ENCODE measurements around the gene FAT4. TPM values are rescaled to one million over a fixed set of nuclear protein-coding genes. Genes with fewer than 3 reads are reported as not detected.

The FAT4 gene
- total RNA-seq, 1 experiment from 2014 or later: 0.71 TPM

- no peak overlapping the region for H2AFZ ChIP-seq (ENCODE audit: low read depth, low read length, poor library complexity, severe bottlenecking)
- intact Hi-C loops (cut with micrococcal nuclease): no loop called here
- no peaks in the 10 kb centered on the region for H3K9me2 ChIP-seq (ENCODE audit: insufficient read depth)
- RAD21 ChIA-PET (ENCODE audit: low non-redundant PET in 1 of 2, low total read pairs in 2 of 2, uncharacterized antibody in 2 of 2, unreplicated experiment in 2 of 2): no interaction called here
- DNase-seq (ENCODE audit: low read depth, low spot score) (no peak), ATAC-seq (no peak)
- H3K4me2 ChIP-seq (ENCODE audit: low read length): no peak overlapping the region
- POLR2A ChIA-PET: no interaction called here
- H3K4me3 ChIP-seq (replicated peaks in 1 of 2; ENCODE audit: low read depth in 1 of 2, low read length in 2 of 2): no peak overlapping the region
- H3K36me3 ChIP-seq (ENCODE audit: control insufficient read depth in 1 of 2, insufficient read depth in 2 of 2, low read length in 2 of 2): no peaks in the 10 kb centered on the region
- BruUV-seq (replicated peaks): no TSS peak
- no peaks in the 10 kb centered on the region for H3K27me3 ChIP-seq (ENCODE audit: insufficient read depth, low read length)
- no peaks in the 10 kb centered on the region for H3K79me2 ChIP-seq (ENCODE audit: insufficient read depth, low read length)
- H4K20me1 ChIP-seq (ENCODE audit: insufficient read depth): no peaks in the 10 kb centered on the region
- no peak overlapping the region for H3K9ac ChIP-seq (ENCODE audit: low read length)
- no peak for TF ChIP-seq ELF1 (IDR thresholded peaks at IDR 0.05; ENCODE audit: borderline replicate concordance, low read depth)
- no peak for TF ChIP-seq POLR2AphosphoS5 (IDR thresholded peaks at IDR 0.05; ENCODE audit: low read depth, low read length)
- no peak for TF ChIP-seq EZH2phosphoT487 (IDR thresholded peaks at IDR 0.05; ENCODE audit: borderline replicate concordance)
- no peak for TF ChIP-seq TCF7L2 (IDR thresholded peaks at IDR 0.05; ENCODE audit: borderline replicate concordance, extremely low read depth, insufficient read depth, insufficient read length)
- TF ChIP-seq CTCF (IDR thresholded peaks at IDR 0.05 in 2 of 3, conservative IDR thresholded peaks at IDR 0.05 in 1 of 3; ENCODE audit: borderline replicate concordance in 1 of 3, insufficient read depth in 1 of 3, low read depth in 2 of 3, low read length in 2 of 3): no peak
- no peak for TF ChIP-seq SRF (IDR thresholded peaks at IDR 0.05; ENCODE audit: low read depth)
- H3K27ac ChIP-seq (ENCODE audit: low read depth, low read length): no peak overlapping the region
- H3K4me1 ChIP-seq (ENCODE audit: control insufficient read depth in 1 of 2, insufficient read depth in 2 of 2, low read length in 2 of 2): peaks cover 11 to 15% of the 10 kb centered on the region in 2 experiments; a peak in 3 of 4 replicates
- CTCF ChIA-PET: no interaction called here
- H3K9me3 ChIP-seq (ENCODE audit: control insufficient read depth in 1 of 2, insufficient read depth in 1 of 2, low read depth in 1 of 2, low read length in 2 of 2): no peaks in the 10 kb centered on the region
Measured at GRCh38 chr4:125317525-125317877, 2.7 kb downstream of the FAT4 start.

- no peaks in the 10 kb centered on the region for H4K20me1 ChIP-seq (ENCODE audit: insufficient read depth)
- BruUV-seq (replicated peaks): no TSS peak
- H3K79me2 ChIP-seq (ENCODE audit: insufficient read depth, low read length): no peaks in the 10 kb centered on the region
- H3K9ac ChIP-seq (ENCODE audit: low read length): no peak overlapping the region
- peaks cover 3 to 7% of the 10 kb centered on the region in 2 experiments; a peak in 3 of 4 replicates for H3K4me1 ChIP-seq (ENCODE audit: control insufficient read depth in 1 of 2, insufficient read depth in 2 of 2, low read length in 2 of 2)
- no peaks in the 10 kb centered on the region for H3K27me3 ChIP-seq (ENCODE audit: insufficient read depth, low read length)
- CTCF ChIA-PET: no interaction called here
- no peaks in the 10 kb centered on the region for H3K36me3 ChIP-seq (ENCODE audit: control insufficient read depth in 1 of 2, insufficient read depth in 2 of 2, low read length in 2 of 2)
- H3K27ac ChIP-seq (ENCODE audit: low read depth, low read length): no peak overlapping the region
- RAD21 ChIA-PET (ENCODE audit: low non-redundant PET in 1 of 2, low total read pairs in 2 of 2, uncharacterized antibody in 2 of 2, unreplicated experiment in 2 of 2): no interaction called here
- no peaks in the 10 kb centered on the region for H3K9me3 ChIP-seq (ENCODE audit: control insufficient read depth in 1 of 2, insufficient read depth in 1 of 2, low read depth in 1 of 2, low read length in 2 of 2)
- no peak overlapping the region for H3K4me2 ChIP-seq (ENCODE audit: low read length)
- H3K4me3 ChIP-seq (replicated peaks in 1 of 2; ENCODE audit: low read depth in 1 of 2, low read length in 2 of 2): no peak overlapping the region
- DNase-seq (ENCODE audit: low read depth, low spot score) (no peak), ATAC-seq (no peak)
- TF ChIP-seq POLR2A (IDR thresholded peaks at IDR 0.05; ENCODE audit: borderline replicate concordance, extremely low read depth, insufficient read depth, insufficient read length) (no peak), ELF1 (IDR thresholded peaks at IDR 0.05; ENCODE audit: borderline replicate concordance, low read depth) (no peak), TCF7L2 (IDR thresholded peaks at IDR 0.05; ENCODE audit: borderline replicate concordance, extremely low read depth, insufficient read depth, insufficient read length) (no peak), ATF3 (IDR thresholded peaks at IDR 0.05) (no peak), CBX3 (IDR thresholded peaks at IDR 0.05; ENCODE audit: low read depth) (no peak), CEBPB (IDR thresholded peaks at IDR 0.05; ENCODE audit: low read depth) (no peak), JUND (IDR thresholded peaks at IDR 0.05) (no peak), SIN3A (IDR thresholded peaks at IDR 0.05; ENCODE audit: low read depth) (no peak), EGR1 (IDR thresholded peaks at IDR 0.05; ENCODE audit: low read depth) (no peak), ZBTB33 (IDR thresholded peaks at IDR 0.05; ENCODE audit: extremely low read depth, insufficient replicate concordance, low read length) (no peak), EZH2 (IDR thresholded peaks at IDR 0.05) (no peak), EZH2phosphoT487 (IDR thresholded peaks at IDR 0.05; ENCODE audit: borderline replicate concordance) (no peak)
- POLR2A ChIA-PET: no interaction called here
- H2AFZ ChIP-seq (ENCODE audit: low read depth, low read length, poor library complexity, severe bottlenecking): no peak overlapping the region
- no peaks in the 10 kb centered on the region for H3K9me2 ChIP-seq (ENCODE audit: insufficient read depth)
- intact Hi-C loops (cut with micrococcal nuclease): no loop called here
Measured at GRCh38 chr4:125319311-125319710, 4.6 kb downstream of the FAT4 start.

Measured in HCT116 (cell line).